Endothelial cell of umbilical vein (primary cell): ENCODE data around the gene HOXB4. TPM values are rescaled to one million over a fixed set of nuclear protein-coding genes. Genes with fewer than 3 reads are reported as not detected.

Experiments used
- BruUV-seq: library from RNA; stranded (reverse); fragments of 400-500 nt; replicated peaks from 2 replicates; lab custom pipeline; 2021; lab: Mats Ljungman, UMichigan
- CTCF ChIA-PET: fragments of 300-600, 350-600 bp; sonication (Branson Sonifier 250); formaldehyde crosslinking; loops from one replicate; lab custom pipeline; 2021; ENCODE audit warnings: antibody characterized with exemption, inconsistent platforms; lab: Charles Lee
- POLR2A ChIA-PET: fragments of 300-600, 350-600 bp; sonication (Branson Sonifier 250); formaldehyde crosslinking; loops from one replicate; lab custom pipeline; 2021; ENCODE audit warnings: antibody characterized with exemption, inconsistent platforms; lab: Charles Lee
- DNase-seq: peaks from one replicate; pipeline ENCODE4 v3.0.0-alpha.2; 2011; ENCODE audit warnings: low read depth, low spot score
- FAIRE-seq: peaks from 2 replicates; lab custom pipeline; 2011; peaks lifted over from hg19 to GRCh38; lab: Jason Lieb, UNC
- H2AFZ ChIP-seq: 2 replicates; pipeline ENCODE4 v1.6.0; 2012; ENCODE audit warnings: low read depth, low read length, control low read depth, inconsistent platforms
- H3K27ac ChIP-seq: 2 replicates; pipeline ENCODE4 v1.5.1; 2011; ENCODE audit warnings: low read depth, mild to moderate bottlenecking, control low read depth, low read length, moderate library complexity; ENCODE audit not compliant: insufficient read depth
- H3K27me3 ChIP-seq, 2 experiments: 2 replicates each; pipeline versions ENCODE4 v1.6.0 to v1.6.1; 2011; ENCODE audit warnings: low read length in 2 of 2, mixed read lengths in 1 of 2; ENCODE audit not compliant: control insufficient read depth in 2 of 2, insufficient read depth in 2 of 2
- H3K36me3 ChIP-seq, 2 experiments: 2 replicates in 1 of 2; 3 replicates in 1 of 2; pipeline ENCODE4 v1.5.1; 2011; ENCODE audit warnings: low read length in 2 of 2, mild to moderate bottlenecking in 1 of 2, moderate library complexity in 1 of 2; ENCODE audit not compliant: control insufficient read depth in 2 of 2, insufficient read depth in 2 of 2; ENCODE audit errors: extremely low read depth in 1 of 2
- H3K4me1 ChIP-seq: 3 replicates; pipeline ENCODE4 v1.5.1; 2011; ENCODE audit warnings: mild to moderate bottlenecking, low read length; ENCODE audit not compliant: control insufficient read depth, insufficient read depth; ENCODE audit errors: extremely low read depth
- H3K4me2 ChIP-seq: 2 replicates; pipeline ENCODE4 v1.6.1; 2011; ENCODE audit warnings: low read length, control low read depth, mixed read lengths; ENCODE audit not compliant: insufficient read depth
- H3K4me3 ChIP-seq, 3 experiments: fragments of 200-600 bp in 1 of 3; sonication (generic), shearing (Covaris generic) in 1 of 3; replicated peaks in 1 of 3; 2 replicates each; pipeline ENCODE4 v1.5.1; 2011 to 2016; ENCODE audit warnings: control low read depth in 3 of 3, low read length in 3 of 3, mild to moderate bottlenecking in 2 of 3, inconsistent platforms in 1 of 3, low read depth in 1 of 3, moderate library complexity in 1 of 3; ENCODE audit not compliant: insufficient read depth in 1 of 3
- H3K79me2 ChIP-seq: 2 replicates; pipeline ENCODE4 v1.6.0; 2012; ENCODE audit warnings: low read length, inconsistent platforms; ENCODE audit not compliant: control insufficient read depth, insufficient read depth
- H3K9ac ChIP-seq: replicated peaks from 2 replicates; pipeline ENCODE3; 2011; ENCODE audit warnings: low read length, control low read depth; ENCODE audit not compliant: insufficient read depth; ENCODE audit errors: extremely low read depth
- H3K9me1 ChIP-seq: replicated peaks from 3 replicates; pipeline ENCODE4 v1.6.0; 2011; ENCODE audit warnings: mild to moderate bottlenecking, low read length; ENCODE audit not compliant: control insufficient read depth, insufficient read depth; ENCODE audit errors: extremely low read depth
- H3K9me3 ChIP-seq: replicated peaks from 2 replicates; pipeline ENCODE4 v1.5.1; 2012; ENCODE audit warnings: low read length, inconsistent platforms; ENCODE audit not compliant: control insufficient read depth, insufficient read depth
- H4K20me1 ChIP-seq: replicated peaks from 2 replicates; pipeline ENCODE3; 2011; ENCODE audit warnings: mild to moderate bottlenecking, low read length; ENCODE audit not compliant: control insufficient read depth, insufficient read depth; ENCODE audit errors: extremely low read depth
- CTCF ChIP-seq, 2 donors: IDR thresholded peaks; 1 replicate in 1 of 2; 2 replicates in 1 of 2; pipeline ENCODE4 v1.5.1; 2011; ENCODE audit warnings: low read length in 2 of 2, mild to moderate bottlenecking in 2 of 2, moderate library complexity in 2 of 2, control low read depth in 1 of 2, inconsistent platforms in 1 of 2, low read depth in 1 of 2; ENCODE audit not compliant: insufficient read depth in 1 of 2; ENCODE audit errors: extremely low read depth in 1 of 2
- POLR2AphosphoS5 ChIP-seq: IDR thresholded peaks from 2 replicates; pipeline ENCODE4 v1.6.1; 2012; ENCODE audit warnings: low read depth, mild to moderate bottlenecking, control low read depth, low read length, moderate library complexity; ENCODE audit not compliant: insufficient read depth
- dilution Hi-C: fragments of 300-500 bp; cut with MboI; formaldehyde crosslinking; loops from one replicate; pipeline ENCODE4 v1.15.0; 2019; ENCODE audit warnings: low sequenced_read_pairs; ENCODE audit not compliant: extremely low pct_ligation_motif_present
- intact Hi-C: fragments of 100-400 bp; cut with micrococcal nuclease; formaldehyde crosslinking; loops from one replicate; pipeline ENCODE4 v1.10.0; 2022
- polyA plus RNA-seq, 4 experiments: library from polyadenylated mRNA; depleted of rRNA in 3 of 4; stranded (reverse) in 3 of 4; unstranded in 1 of 4; fragments of >200 nt; gene quantifications; 2 replicates each; pipeline versions ENCODE4 v1.2.1 to v1.2.3, GENCODE V29; 2011 to 2012; ENCODE audit warnings: missing spikeins in 1 of 4
- total RNA-seq: library from RNA; stranded (reverse); gene quantifications from 2 replicates; pipeline ENCODE4 v1.2.3, GENCODE V29; 2021

Gene HOXB4
- total and polyA plus RNA-seq, 2 donors (not counting 3 experiments of a cell fraction or from before 2014, with no cell fraction given): 4.6 to 13.1 TPM

- CTCF ChIA-PET: interaction anchor here (2.0 kb wide), 1 partner anchor 579 kb away, joined by 4 read pairs; no protein-coding TSS in a partner anchor
- BruUV-seq: TSS peak; percentile 17
- H3K4me3 ChIP-seq: peak overlapping the region; percentile 47 to 97 (median 86)
These were observed 26.0 kb upstream of the HOXB4 start for GRCh38 chr17:48603959-48604769.

More at GRCh38 chr17:48603959-48604769, 26.0 kb upstream of the HOXB4 start:
- dilution Hi-C loops (no loop called here), intact Hi-C loops (loop anchor here (1.0 kb wide), 1 partner anchor 8 kb away; no protein-coding TSS in a partner anchor)
- Histone ChIP-seq H4K20me1 (no peaks in the 10 kb centered on the region), H2AFZ (peak overlapping the region; percentile 56), H3K4me1 (peaks cover 23% of the 10 kb centered on the region), H3K27me3 (no peaks in the 10 kb centered on the region), H3K9ac (peak overlapping the region; percentile 87), H3K4me2 (peak overlapping the region; percentile 95), H3K9me3 (no peaks in the 10 kb centered on the region), H3K79me2 (peaks cover 57% of the 10 kb centered on the region), H3K9me1 (no peaks in the 10 kb centered on the region), H3K27ac (peak overlapping the region; percentile 54), H3K36me3 (no peaks in the 10 kb centered on the region)
- FAIRE-seq: peak; percentile 96
- POLR2A ChIA-PET: interaction anchor here (1.0 kb wide), 1 partner anchor 10 kb away, joined by 7 read pairs; the partner anchor contains the start of gene HOXB8
- DNase-seq: peak; percentile 65
- TF ChIP-seq CTCF (IDR thresholded peaks at IDR 0.05; ENCODE audit: extremely low read depth in 1 of 2, insufficient read depth in 1 of 2, low read depth in 1 of 2, low read length in 2 of 2): no peak
- peak; percentile 63 for TF ChIP-seq POLR2AphosphoS5
